Measurements from ENCODE around the gene SSTR1. TPM values are rescaled to one million over a fixed set of nuclear protein-coding genes. Genes with fewer than 3 reads are reported as not detected.

The SSTR1 gene
- total and polyA plus RNA-seq, 2 of the 13 experiments (the other 11 are each of a cell fraction or from before 2014, with no cell fraction given), result 0.04 TPM

DNA sequence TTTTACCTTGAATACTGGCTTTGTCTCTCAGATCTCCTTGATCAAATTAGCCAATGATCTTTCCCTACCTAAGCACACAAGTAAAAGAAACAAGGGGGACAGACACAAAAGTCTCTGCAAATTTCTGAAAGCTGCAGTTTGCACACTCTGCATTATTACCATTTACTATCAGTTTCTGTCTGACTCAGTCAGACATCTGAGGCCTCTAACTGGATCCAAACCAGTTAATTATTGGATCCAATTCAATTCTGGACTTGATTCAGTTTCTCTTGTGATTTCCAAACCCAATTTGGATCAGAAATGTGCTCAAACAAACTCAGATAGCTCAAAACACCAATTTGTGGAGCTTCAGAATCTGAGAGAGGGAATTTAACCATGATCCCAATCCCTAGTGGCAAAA lies 16.6 kb downstream of the SSTR1 start:
- H3K79me2 ChIP-seq (ENCODE audit: insufficient read depth, low read length), result no peaks in the 10 kb centered on the region
- ChIA-PET CTCF (ENCODE audit: low intra/inter-chr PET ratio, low total read pairs) (no interaction called here), POLR2A (no interaction called here)
- no peaks in the 10 kb centered on the region for H3K27me3 ChIP-seq (ENCODE audit: control insufficient read depth in 1 of 2, insufficient read depth in 2 of 2, low read length in 2 of 2)
- no peaks in the 10 kb centered on the region for H4K20me1 ChIP-seq (ENCODE audit: insufficient read depth, low read length)
- FAIRE-seq (no peak), ATAC-seq (no peak), DNase-seq (ENCODE audit: low spot score) (no peak)
- no peaks in the 10 kb centered on the region for H3K9me3 ChIP-seq (ENCODE audit: low read length)
- H3K27ac ChIP-seq (ENCODE audit: extremely low read length, insufficient read depth, low read length), result no peak overlapping the region
- no peak overlapping the region for H3K4me3 ChIP-seq (replicated peaks in 1 of 3; ENCODE audit: insufficient read depth in 1 of 3, low read depth in 2 of 3, low read length in 3 of 3)
- BruUV-seq (replicated peaks), result no TSS peak
- H3K4me2 ChIP-seq (ENCODE audit: low read depth, low read length), result no peak overlapping the region
- no peaks in the 10 kb centered on the region for H3K36me3 ChIP-seq (replicated peaks in 1 of 2; ENCODE audit: control insufficient read depth in 1 of 2, insufficient read depth in 2 of 2, low read length in 2 of 2)
- in situ Hi-C loops (cut with HindIII; ENCODE audit: extremely low pct_ligation_motif_present, low pct_unique_long_range_greater_than_20kb), result no loop called here
- intact Hi-C loops (cut with micrococcal nuclease; ENCODE audit: unreplicated experiment), result no loop called here
- H2AFZ ChIP-seq (ENCODE audit: low read length), result no peak overlapping the region
- no peak for TF ChIP-seq ZHX2 (IDR thresholded peaks at IDR 0.05; ENCODE audit: low read depth)
- TF ChIP-seq ZHX2 (CRISPR knock-in tag; IDR thresholded peaks at IDR 0.05; ENCODE audit: borderline replicate concordance), result no peak
- no peak for TF ChIP-seq HOXD1 (CRISPR knock-in tag; IDR thresholded peaks at IDR 0.05)
- TF ChIP-seq PLRG1 (conservative IDR thresholded peaks at IDR 0.05), result no peak
- no peak for TF ChIP-seq DNMT3B (CRISPR knock-in tag; conservative IDR thresholded peaks at IDR 0.05)
- TF ChIP-seq HNRNPLL (IDR thresholded peaks at IDR 0.05; ENCODE audit: low read depth, low read length, poor library complexity, severe bottlenecking), result no peak
- no peak for TF ChIP-seq JARID2 (CRISPR knock-in tag; IDR thresholded peaks at IDR 0.05; ENCODE audit: insufficient replicate concordance)
- no peaks in the 10 kb centered on the region for H3K4me1 ChIP-seq (ENCODE audit: insufficient read depth, low read length)
- no peak overlapping the region for H3K9ac ChIP-seq (ENCODE audit: insufficient read depth, low read depth, low read length)

All from HepG2 (cell line).